HepG2 (cell line): ENCODE results near the gene EEFSEC. TPM values are rescaled to one million over a fixed set of nuclear protein-coding genes. Genes with fewer than 3 reads are reported as not detected.

Experiments
- ATAC-seq: fragments of 200-7000 bp; cut with Tn5 transposase; 3 replicates; pipeline ENCODE4 v1.9.1; 2020; ENCODE audit warnings: mild to moderate bottlenecking, moderate library complexity
- BruUV-seq: library from RNA; stranded (reverse); fragments of 400-500 nt; replicated peaks from 2 replicates; lab custom pipeline; 2021; lab: Mats Ljungman, UMichigan
- CTCF ChIA-PET: fragments of 300-600 bp; formaldehyde crosslinking; extraction: SDS; loops from one replicate; lab custom pipeline; 2021; ENCODE audit warnings: low total read pairs, inconsistent platforms, low intra/inter-chr PET ratio; lab: Yijun Ruan, JAX
- POLR2A ChIA-PET: fragments of 350-600 bp; sonication (Branson Sonifier 250); formaldehyde crosslinking; loops from one replicate; lab custom pipeline; 2020; ENCODE audit warnings: antibody characterized with exemption, inconsistent platforms; lab: Yijun Ruan, JAX
- DNase-seq: peaks from one replicate; pipeline ENCODE4 v3.0.0-alpha.2; 2015; ENCODE audit warnings: low spot score
- FAIRE-seq: peaks from 3 replicates; lab custom pipeline; 2011; peaks lifted over from hg19 to GRCh38; lab: Jason Lieb, UNC
- H2AFZ ChIP-seq: one replicate; pipeline ENCODE4 v1.6.1; 2011; ENCODE audit warnings: low read length, inconsistent platforms
- H3K27ac ChIP-seq: fragments of 300-600 bp; 3 replicates; pipeline ENCODE4 v1.8.0; 2011; ENCODE audit warnings: mixed run types, mild to moderate bottlenecking, mixed read lengths, low read length, inconsistent platforms; ENCODE audit not compliant: insufficient read depth; ENCODE audit errors: extremely low read length
- H3K27me3 ChIP-seq, 2 experiments: fragments of 200-600 bp in 1 of 2; 2 replicates in 1 of 2; 3 replicates in 1 of 2; pipeline versions ENCODE4 v1.6.0 to v1.8.0; 2011; ENCODE audit warnings: low read length in 2 of 2, mild to moderate bottlenecking in 2 of 2, moderate library complexity in 2 of 2, inconsistent platforms in 1 of 2; ENCODE audit not compliant: insufficient read depth in 2 of 2, control insufficient read depth in 1 of 2
- H3K36me3 ChIP-seq, 2 experiments: fragments of 200-600 bp in 1 of 2; replicated peaks in 1 of 2; 2 replicates in 1 of 2; 3 replicates in 1 of 2; pipeline versions ENCODE4 v1.5.1 to v1.8.0; 2011; ENCODE audit warnings: low read length in 2 of 2, inconsistent platforms in 1 of 2; ENCODE audit not compliant: insufficient read depth in 2 of 2, control insufficient read depth in 1 of 2
- H3K4me1 ChIP-seq: 2 replicates; pipeline ENCODE4 v1.5.1; 2012; ENCODE audit warnings: low read length, inconsistent platforms; ENCODE audit not compliant: insufficient read depth
- H3K4me2 ChIP-seq: 2 replicates; pipeline ENCODE4 v1.6.0; 2011; ENCODE audit warnings: low read depth, low read length, inconsistent platforms
- H3K4me3 ChIP-seq, 3 experiments: fragments of 200-600 bp in 1 of 3; sonication (generic), shearing (Covaris generic) in 1 of 3; replicated peaks in 1 of 3; 2 replicates each; pipeline ENCODE4 v1.5.1; 2011 to 2016; ENCODE audit warnings: low read length in 3 of 3, inconsistent platforms in 2 of 3, low read depth in 2 of 3, mild to moderate bottlenecking in 2 of 3, control low read depth in 1 of 3, mixed read lengths in 1 of 3; ENCODE audit not compliant: insufficient read depth in 1 of 3
- H3K79me2 ChIP-seq: one replicate; pipeline ENCODE4 v1.6.1; 2011; ENCODE audit warnings: low read length, inconsistent platforms; ENCODE audit not compliant: insufficient read depth
- H3K9ac ChIP-seq: 2 replicates; pipeline ENCODE4 v1.6.0; 2011; ENCODE audit warnings: mild to moderate bottlenecking, low read depth, low read length, inconsistent platforms; ENCODE audit not compliant: insufficient read depth
- H3K9me3 ChIP-seq: 2 replicates; pipeline ENCODE4 v1.5.1; 2012; ENCODE audit warnings: mild to moderate bottlenecking, low read length
- H4K20me1 ChIP-seq: 2 replicates; pipeline ENCODE4 v1.6.0; 2011; ENCODE audit warnings: inconsistent platforms, mild to moderate bottlenecking, low read length, moderate library complexity; ENCODE audit not compliant: insufficient read depth
- MLLT10 ChIP-seq: sonication (generic); formaldehyde crosslinking; IDR thresholded peaks from 2 replicates; pipeline ENCODE4 v1.4.0; 2020; ENCODE audit warnings: missing genetic modification reagents
- WGBS: methylation state at CpG from one replicate; pipeline ENCODE4 v1.1.6; 2017; ENCODE audit warnings: low lambda C conversion rate; 5-methylcytosine and 5-hydroxymethylcytosine counted together
- in situ Hi-C: cut with HindIII; loops from 2 replicates; pipeline ENCODE4 v1.10.0; 2017; ENCODE audit warnings: low pct_unique_long_range_greater_than_20kb; ENCODE audit not compliant: extremely low pct_ligation_motif_present
- intact Hi-C: fragments of 100-400 bp; cut with micrococcal nuclease; formaldehyde crosslinking; loops from one replicate; pipeline ENCODE4 v1.10.0; 2022; ENCODE audit not compliant: unreplicated experiment
- polyA plus RNA-seq, 8 experiments: library from polyadenylated mRNA; depleted of rRNA in 3 of 8; stranded (reverse) in 7 of 8; unstranded in 1 of 8; fragments of >200 nt; fragmentation: Illumina TruSeq in 4 of 8; extraction: Trizol in 4 of 8; gene quantifications; 2 replicates each; pipeline versions ENCODE4 v1.2.1 to v1.2.3, GENCODE V29; 2011 to 2016; ENCODE audit warnings: low read depth in 4 of 8, missing spikeins in 1 of 8, mixed read lengths in 1 of 8; ENCODE audit not compliant: insufficient read depth in 1 of 8
- total RNA-seq, 5 experiments: library from RNA; depleted of rRNA; stranded (reverse); fragments of >200 nt; fragmentation: Illumina TruSeq; extraction: Trizol; gene quantifications; 2 replicates each; pipeline ENCODE4 v1.2.3, GENCODE V29; 2016; ENCODE audit warnings: low read depth in 1 of 5
- TF ChIP-seq, protein P1 (sequence below), 2 experiments: sonication (generic) in 1 of 2; formaldehyde crosslinking in 1 of 2; IDR thresholded peaks; 2 replicates each; pipeline versions ENCODE4 v1.5.1 to v1.6.1; 2011 to 2020; ENCODE audit warnings: borderline replicate concordance in 1 of 2, low read depth in 1 of 2, low read length in 1 of 2, mild to moderate bottlenecking in 1 of 2, missing genetic modification reagents in 1 of 2, moderate library complexity in 1 of 2

Gene EEFSEC
- total and polyA plus RNA-seq, 2 of the 13 experiments (the other 11 are each of a cell fraction or from before 2014, with no cell fraction given) = 6.4 to 24.2 TPM

DNA sequence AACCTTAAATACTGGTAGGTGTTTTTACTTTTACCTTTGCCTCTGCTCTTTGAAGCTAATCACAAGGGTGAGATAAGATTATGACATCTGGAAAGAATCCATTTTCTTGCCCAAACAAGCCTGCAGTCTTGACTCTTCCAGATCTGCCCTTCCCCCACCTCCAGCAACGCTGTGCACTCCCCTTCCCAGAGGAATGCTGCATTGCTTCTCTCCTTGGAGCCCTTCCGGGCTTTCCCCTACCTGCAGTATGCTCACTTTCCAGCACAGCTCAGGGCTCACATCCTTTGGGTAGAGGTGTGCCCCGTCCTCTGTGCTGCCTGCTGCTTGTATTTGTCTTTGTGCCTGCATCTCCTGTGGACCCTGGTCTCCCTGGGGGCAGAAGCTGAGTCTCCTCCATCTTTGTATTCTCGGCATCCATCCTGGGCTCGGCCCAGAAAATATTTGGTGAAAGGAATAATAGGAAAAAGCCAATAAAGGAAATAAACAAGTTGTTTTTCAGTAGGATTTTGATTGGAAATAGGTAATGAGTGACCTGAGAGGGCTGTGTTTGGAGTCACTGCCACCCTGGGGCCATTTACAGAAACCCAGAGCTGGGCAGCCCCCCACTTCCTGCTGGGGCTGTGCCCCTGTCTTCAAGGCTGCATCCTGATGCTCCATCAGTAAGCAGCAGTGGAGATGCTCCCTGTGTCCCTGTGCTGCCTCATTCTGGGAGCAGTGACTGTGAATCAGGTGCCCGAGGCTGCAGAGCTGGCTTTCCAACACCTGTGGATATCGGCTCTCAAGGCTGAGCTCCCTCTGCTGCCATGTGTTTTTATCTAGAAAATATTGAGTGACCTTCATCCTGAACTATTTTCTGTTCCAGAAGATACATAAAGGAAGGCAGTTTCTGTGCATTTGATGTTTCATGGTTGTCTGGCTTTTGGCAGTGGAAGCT lies 117.5 kb downstream of the EEFSEC start:
- Histone ChIP-seq H3K79me2 (no peaks in the 10 kb centered on the region), H3K9me3 (no peaks in the 10 kb centered on the region), H3K4me3 (no peak overlapping the region), H3K36me3 (peaks cover 8 to 29% of the 10 kb centered on the region in 2 experiments; a peak in 4 of 5 replicates), H2AFZ (no peak overlapping the region), H3K27me3 (no peaks in the 10 kb centered on the region), H3K4me2 (no peak overlapping the region), H3K4me1 (no peaks in the 10 kb centered on the region), H3K27ac (no peak overlapping the region), H3K9ac (no peak overlapping the region), H4K20me1 (no peaks in the 10 kb centered on the region)
- no peak for DNase-seq
- TF ChIP-seq, protein P1, sequence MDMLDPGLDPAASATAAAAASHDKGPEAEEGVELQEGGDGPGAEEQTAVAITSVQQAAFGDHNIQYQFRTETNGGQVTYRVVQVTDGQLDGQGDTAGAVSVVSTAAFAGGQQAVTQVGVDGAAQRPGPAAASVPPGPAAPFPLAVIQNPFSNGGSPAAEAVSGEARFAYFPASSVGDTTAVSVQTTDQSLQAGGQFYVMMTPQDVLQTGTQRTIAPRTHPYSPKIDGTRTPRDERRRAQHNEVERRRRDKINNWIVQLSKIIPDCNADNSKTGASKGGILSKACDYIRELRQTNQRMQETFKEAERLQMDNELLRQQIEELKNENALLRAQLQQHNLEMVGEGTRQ (IDR thresholded peaks at IDR 0.05; ENCODE audit: low read depth, low read length) = no peak
- TF ChIP-seq, protein P1 (CRISPR knock-in tag; IDR thresholded peaks at IDR 0.05; ENCODE audit: borderline replicate concordance) = no peak
- no peak for TF ChIP-seq MLLT10 (CRISPR knock-in tag)
- intact Hi-C loops = no loop called here
- FAIRE-seq = no peak
- ChIA-PET POLR2A (no interaction called here), CTCF (no interaction called here)
- BruUV-seq = no TSS peak
- WGBS = 94% methylated on average over 7 of the region's 7 CpGs
- ATAC-seq = no peak
- in situ Hi-C loops = no loop called here
